ENCODE results near the gene DOCK3. TPM values are rescaled to one million over a fixed set of nuclear protein-coding genes. Genes with fewer than 3 reads are reported as not detected.

DOCK3 gene
- polyA plus RNA-seq, 1 donor from 2014 or later, result 15.6 TPM

DNA sequence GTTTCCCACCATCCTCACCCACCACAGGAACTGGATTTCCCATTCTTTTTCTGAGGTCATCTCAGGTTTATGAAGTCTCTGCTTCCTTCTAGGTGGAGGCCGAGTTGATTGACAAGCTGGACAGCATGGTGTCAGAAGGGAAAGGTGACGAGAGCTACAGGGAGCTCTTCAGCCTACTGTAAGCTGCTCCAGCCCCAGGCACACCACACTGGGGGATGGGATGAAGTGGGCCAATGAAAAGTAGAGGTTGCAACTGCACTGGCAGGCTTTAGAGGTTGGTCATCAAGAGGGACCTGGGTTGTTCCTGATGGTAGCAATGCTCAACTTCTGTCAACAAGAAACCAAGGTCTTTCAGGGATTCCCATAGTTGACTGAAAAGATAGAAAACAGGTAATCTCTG, 655.3 kb downstream of the DOCK3 start:
- Histone ChIP-seq H3K9me2 (ENCODE audit: insufficient read depth, low read length) (no peaks in the 10 kb centered on the region), H3K79me2 (replicated peaks; ENCODE audit: insufficient read depth, low read length) (no peaks in the 10 kb centered on the region), H3K9me3 (ENCODE audit: low read length) (no peaks in the 10 kb centered on the region), H3K4me2 (ENCODE audit: low read length) (no peak overlapping the region), H3F3A (ENCODE audit: insufficient read depth, low read length, poor library complexity, severe bottlenecking) (no peaks in the 10 kb centered on the region), H3K27ac (ENCODE audit: low read length) (no peak overlapping the region), H3K36me3 (ENCODE audit: insufficient read depth, low read length) (peaks cover 8% of the 10 kb centered on the region), H3K27me3 (ENCODE audit: insufficient read depth, low read depth, low read length) (no peaks in the 10 kb centered on the region), H3K4me3 (ENCODE audit: low read length) (no peak overlapping the region), H4K20me1 (ENCODE audit: insufficient read depth) (no peaks in the 10 kb centered on the region), H3K9ac (ENCODE audit: low read length) (no peak overlapping the region), H2AFZ (ENCODE audit: low read depth, low read length) (no peak overlapping the region)
- TF ChIP-seq, protein P1, sequence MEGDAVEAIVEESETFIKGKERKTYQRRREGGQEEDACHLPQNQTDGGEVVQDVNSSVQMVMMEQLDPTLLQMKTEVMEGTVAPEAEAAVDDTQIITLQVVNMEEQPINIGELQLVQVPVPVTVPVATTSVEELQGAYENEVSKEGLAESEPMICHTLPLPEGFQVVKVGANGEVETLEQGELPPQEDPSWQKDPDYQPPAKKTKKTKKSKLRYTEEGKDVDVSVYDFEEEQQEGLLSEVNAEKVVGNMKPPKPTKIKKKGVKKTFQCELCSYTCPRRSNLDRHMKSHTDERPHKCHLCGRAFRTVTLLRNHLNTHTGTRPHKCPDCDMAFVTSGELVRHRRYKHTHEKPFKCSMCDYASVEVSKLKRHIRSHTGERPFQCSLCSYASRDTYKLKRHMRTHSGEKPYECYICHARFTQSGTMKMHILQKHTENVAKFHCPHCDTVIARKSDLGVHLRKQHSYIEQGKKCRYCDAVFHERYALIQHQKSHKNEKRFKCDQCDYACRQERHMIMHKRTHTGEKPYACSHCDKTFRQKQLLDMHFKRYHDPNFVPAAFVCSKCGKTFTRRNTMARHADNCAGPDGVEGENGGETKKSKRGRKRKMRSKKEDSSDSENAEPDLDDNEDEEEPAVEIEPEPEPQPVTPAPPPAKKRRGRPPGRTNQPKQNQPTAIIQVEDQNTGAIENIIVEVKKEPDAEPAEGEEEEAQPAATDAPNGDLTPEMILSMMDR (IDR thresholded peaks at IDR 0.05; ENCODE audit: poor library complexity, severe bottlenecking), result no peak
- TF ChIP-seq POLR2AphosphoS5 (IDR thresholded peaks at IDR 0.05), result no peak
- TF ChIP-seq SMC3 (conservative IDR thresholded peaks at IDR 0.05; ENCODE audit: poor library complexity), result no peak
- TF ChIP-seq MXI1 (conservative IDR thresholded peaks at IDR 0.05; ENCODE audit: poor library complexity, severe bottlenecking), result no peak
- no peak for TF ChIP-seq RAD21 (conservative IDR thresholded peaks at IDR 0.05)
- no peak for TF ChIP-seq TAF1 (IDR thresholded peaks at IDR 0.05; ENCODE audit: low read depth)
- TF ChIP-seq EZH2 (IDR thresholded peaks at IDR 0.05; ENCODE audit: borderline replicate concordance, insufficient read depth, low read length, poor library complexity, severe bottlenecking), result no peak
- TF ChIP-seq, protein P2, sequence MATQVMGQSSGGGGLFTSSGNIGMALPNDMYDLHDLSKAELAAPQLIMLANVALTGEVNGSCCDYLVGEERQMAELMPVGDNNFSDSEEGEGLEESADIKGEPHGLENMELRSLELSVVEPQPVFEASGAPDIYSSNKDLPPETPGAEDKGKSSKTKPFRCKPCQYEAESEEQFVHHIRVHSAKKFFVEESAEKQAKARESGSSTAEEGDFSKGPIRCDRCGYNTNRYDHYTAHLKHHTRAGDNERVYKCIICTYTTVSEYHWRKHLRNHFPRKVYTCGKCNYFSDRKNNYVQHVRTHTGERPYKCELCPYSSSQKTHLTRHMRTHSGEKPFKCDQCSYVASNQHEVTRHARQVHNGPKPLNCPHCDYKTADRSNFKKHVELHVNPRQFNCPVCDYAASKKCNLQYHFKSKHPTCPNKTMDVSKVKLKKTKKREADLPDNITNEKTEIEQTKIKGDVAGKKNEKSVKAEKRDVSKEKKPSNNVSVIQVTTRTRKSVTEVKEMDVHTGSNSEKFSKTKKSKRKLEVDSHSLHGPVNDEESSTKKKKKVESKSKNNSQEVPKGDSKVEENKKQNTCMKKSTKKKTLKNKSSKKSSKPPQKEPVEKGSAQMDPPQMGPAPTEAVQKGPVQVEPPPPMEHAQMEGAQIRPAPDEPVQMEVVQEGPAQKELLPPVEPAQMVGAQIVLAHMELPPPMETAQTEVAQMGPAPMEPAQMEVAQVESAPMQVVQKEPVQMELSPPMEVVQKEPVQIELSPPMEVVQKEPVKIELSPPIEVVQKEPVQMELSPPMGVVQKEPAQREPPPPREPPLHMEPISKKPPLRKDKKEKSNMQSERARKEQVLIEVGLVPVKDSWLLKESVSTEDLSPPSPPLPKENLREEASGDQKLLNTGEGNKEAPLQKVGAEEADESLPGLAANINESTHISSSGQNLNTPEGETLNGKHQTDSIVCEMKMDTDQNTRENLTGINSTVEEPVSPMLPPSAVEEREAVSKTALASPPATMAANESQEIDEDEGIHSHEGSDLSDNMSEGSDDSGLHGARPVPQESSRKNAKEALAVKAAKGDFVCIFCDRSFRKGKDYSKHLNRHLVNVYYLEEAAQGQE (IDR thresholded peaks at IDR 0.05; ENCODE audit: borderline replicate concordance), result no peak
- TF ChIP-seq EP300 (conservative IDR thresholded peaks at IDR 0.05; ENCODE audit: poor library complexity, severe bottlenecking), result no peak

DNA sequence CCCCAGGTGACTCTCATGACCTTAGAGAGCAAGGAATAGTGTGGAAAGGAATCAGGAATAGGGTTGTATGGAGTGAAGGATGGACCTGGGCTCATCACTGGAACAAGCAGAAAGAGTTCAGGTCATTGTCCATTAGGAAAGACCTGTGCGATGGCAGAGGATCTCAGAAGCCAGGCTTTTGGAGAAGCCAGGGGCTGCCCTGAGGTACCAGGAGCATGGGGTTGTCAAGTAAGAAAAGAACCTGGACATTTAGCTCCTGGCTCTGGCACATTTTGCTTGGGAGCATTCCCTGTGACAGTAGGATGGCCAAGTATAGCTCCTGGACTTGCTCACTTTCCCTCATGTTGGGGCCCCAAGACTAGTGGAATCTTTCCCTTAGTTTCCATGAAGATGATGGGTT, 657.4 kb downstream of the DOCK3 start:
- Histone ChIP-seq H2AFZ (ENCODE audit: low read depth, low read length) (no peak overlapping the region), H3K9ac (ENCODE audit: low read length) (no peak overlapping the region), H4K20me1 (ENCODE audit: insufficient read depth) (no peaks in the 10 kb centered on the region), H3K27me3 (ENCODE audit: insufficient read depth, low read depth, low read length) (no peaks in the 10 kb centered on the region), H3K9me2 (ENCODE audit: insufficient read depth, low read length) (no peaks in the 10 kb centered on the region), H3K36me3 (ENCODE audit: insufficient read depth, low read length) (peaks cover 8% of the 10 kb centered on the region), H3K27ac (ENCODE audit: low read length) (no peak overlapping the region), H3K9me3 (ENCODE audit: low read length) (no peaks in the 10 kb centered on the region), H3K79me2 (replicated peaks; ENCODE audit: insufficient read depth, low read length) (no peaks in the 10 kb centered on the region), H3K4me3 (ENCODE audit: low read length) (no peak overlapping the region), H3K4me2 (ENCODE audit: low read length) (no peak overlapping the region), H3F3A (ENCODE audit: insufficient read depth, low read length, poor library complexity, severe bottlenecking) (no peaks in the 10 kb centered on the region)
- TF ChIP-seq, protein P2 (IDR thresholded peaks at IDR 0.05; ENCODE audit: borderline replicate concordance), result no peak

Measured in neural cell (in vitro differentiated cells).